Natural killer cell (primary cell): ENCODE data around the gene DAD1. TPM values are rescaled to one million over a fixed set of nuclear protein-coding genes. Genes with fewer than 3 reads are reported as not detected.

Source experiments
- ATAC-seq, 3 donors: fragments of 150-1000 bp in 2 of 3; fragments of 200-7000 bp in 1 of 3; cut with Tn5 transposase; 1 replicate in 1 of 3; 2 replicates in 2 of 3; pipeline ENCODE4 v1.10.0; 2021; ENCODE audit warnings: mild to moderate bottlenecking in 2 of 3, moderate library complexity in 2 of 3
- DNase-seq, 2 donors: peaks; one replicate each; pipeline versions ENCODE4 v3.0.0 to v3.0.0-alpha.2; 2013 to 2021; ENCODE audit warnings: mixed read lengths in 1 of 2
- H3K27ac ChIP-seq: one replicate; pipeline ENCODE4 v1.5.1; 2013; ENCODE audit warnings: mild to moderate bottlenecking, low read length
- H3K27me3 ChIP-seq: one replicate; pipeline ENCODE4 v1.6.1; 2013; ENCODE audit warnings: low read length; ENCODE audit not compliant: control insufficient read depth, insufficient read depth
- H3K36me3 ChIP-seq: one replicate; pipeline ENCODE4 v1.6.1; 2013; ENCODE audit warnings: low read length; ENCODE audit not compliant: control insufficient read depth, insufficient read depth
- H3K4me1 ChIP-seq: one replicate; pipeline ENCODE4 v1.6.1; 2013; ENCODE audit warnings: low read length; ENCODE audit not compliant: control insufficient read depth, insufficient read depth
- H3K4me3 ChIP-seq: one replicate; pipeline ENCODE4 v1.5.1; 2013; ENCODE audit warnings: low read length
- H3K9me3 ChIP-seq: one replicate; pipeline ENCODE4 v1.6.1; 2013; ENCODE audit warnings: low read length; ENCODE audit not compliant: control insufficient read depth, insufficient read depth
- H3K27ac Mint-ChIP-seq, 2 donors: one replicate each; pipeline ENCODE4 v1.8.0; 2022; ENCODE audit warnings: mild to moderate bottlenecking in 2 of 2, mixed read lengths in 2 of 2, moderate library complexity in 1 of 2
- H3K27me3 Mint-ChIP-seq, 2 donors: one replicate each; pipeline ENCODE4 v1.8.0; 2022; ENCODE audit warnings: low read depth in 2 of 2, mixed read lengths in 2 of 2
- H3K36me3 Mint-ChIP-seq: one replicate; pipeline ENCODE4 v1.8.0; 2022; ENCODE audit warnings: mixed read lengths
- H3K4me1 Mint-ChIP-seq, 2 donors: one replicate each; pipeline ENCODE4 v1.8.0; 2022; ENCODE audit warnings: mixed read lengths in 2 of 2
- H3K4me3 Mint-ChIP-seq: one replicate; pipeline ENCODE4 v1.8.0; 2022; ENCODE audit warnings: mild to moderate bottlenecking, moderate library complexity, mixed read lengths
- H3K9me3 Mint-ChIP-seq, 2 donors: one replicate each; pipeline ENCODE4 v1.8.0; 2022; ENCODE audit warnings: mixed read lengths in 2 of 2
- CTCF ChIP-seq: fragments of 200-600 bp; IDR thresholded peaks from one replicate; pipeline ENCODE4 v1.8.0; 2022; ENCODE audit warnings: antibody characterized with exemption
- WGBS: methylation state at CpG from one replicate; pipeline ENCODE4 v1.1.7; 2013; ENCODE audit warnings: missing lambda C conversion rate; ENCODE audit not compliant: insufficient coverage; 5-methylcytosine and 5-hydroxymethylcytosine counted together
- intact Hi-C: fragments of 100-400 bp; cut with micrococcal nuclease; formaldehyde crosslinking; loops from one replicate; pipeline ENCODE4 v1.14.2; 2022
- total RNA-seq, 4 donors: library from RNA; stranded (reverse); fragments of 120-200 nt in 1 of 4; gene quantifications; one replicate each; pipeline versions ENCODE4 v1.2.3 to v1.2.4, GENCODE V29; 2013 to 2022

Gene DAD1
- total RNA-seq, 3 donors from 2014 or later (not counting 1 experiment from before 2014, with no cell fraction given) = 79.5 to 97.9 (median 92.8) TPM

DNA sequence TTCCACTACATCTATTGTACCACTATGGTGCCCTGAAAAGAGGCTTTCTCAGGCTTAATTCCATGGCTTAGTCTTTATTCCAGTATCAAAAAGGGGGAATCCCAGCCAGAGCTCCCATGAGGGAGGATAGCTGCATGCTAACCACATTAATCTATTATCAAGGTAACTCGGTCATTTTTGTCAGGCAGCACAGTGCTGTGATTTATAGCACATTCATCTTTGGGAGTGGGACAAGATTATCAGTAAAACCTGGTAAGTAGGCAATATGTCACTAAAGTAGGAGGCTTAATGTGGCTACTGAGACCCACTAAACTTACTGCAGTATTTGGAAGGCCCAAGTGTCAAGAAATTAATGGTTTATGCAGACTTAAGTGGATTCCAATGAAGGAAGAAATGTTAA lies 58.9 kb downstream of the DAD1 start:
- Histone ChIP-seq H3K4me3 (no peak overlapping the region), H3K27me3 (no peaks in the 10 kb centered on the region), H3K9me3 (no peaks in the 10 kb centered on the region), H3K27ac (no peak overlapping the region), H3K4me1 (peaks cover 19% of the 10 kb centered on the region), H3K36me3 (peaks cover 6% of the 10 kb centered on the region)
- 67% methylated on average over 1 of the region's 1 CpG for WGBS
- intact Hi-C loops = no loop called here
- Mint-ChIP-seq H3K4me1 (peaks cover 48 to 52% of the 10 kb centered on the region in 2 donors), H3K27ac (peak overlapping the region in 1 of 2 donors; percentile 2), H3K9me3 (no peaks in the 10 kb centered on the region), H3K4me3 (no peak overlapping the region), H3K27me3 (no peaks in the 10 kb centered on the region), H3K36me3 (peaks cover 4% of the 10 kb centered on the region)
- no peak for TF ChIP-seq CTCF
- DNase-seq = peak in 1 of 2 donors; percentile 48
- no peak for ATAC-seq

DNA sequence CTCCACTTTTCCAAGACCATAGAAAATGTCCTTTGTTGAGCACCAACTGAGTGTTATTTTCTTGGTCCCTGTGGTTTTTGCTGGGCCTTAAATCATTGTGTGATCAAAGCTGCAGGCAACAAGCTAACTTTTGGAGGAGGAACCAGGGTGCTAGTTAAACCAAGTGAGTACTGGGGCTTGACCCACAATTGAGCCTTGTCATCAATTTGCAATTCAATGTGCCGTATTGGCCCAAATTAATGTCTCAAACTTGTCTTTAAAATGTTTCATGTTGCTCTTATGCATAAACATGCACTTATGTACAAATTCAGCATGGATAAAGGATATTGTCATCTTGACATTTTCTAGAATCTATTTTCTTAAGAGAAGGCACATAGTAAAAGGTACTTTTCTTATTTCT lies 62.3 kb downstream of the DAD1 start:
- H3K4me3 ChIP-seq = no peak overlapping the region
- no peaks in the 10 kb centered on the region for H3K27me3 ChIP-seq
- no peak for TF ChIP-seq CTCF
- intact Hi-C loops = no loop called here
- no peaks in the 10 kb centered on the region for H3K9me3 ChIP-seq
- H3K4me1 ChIP-seq = peaks cover 25% of the 10 kb centered on the region
- ATAC-seq = no peak
- H3K27ac Mint-ChIP-seq = peak overlapping the region in 1 of 2 donors; percentile 5
- H3K27me3 Mint-ChIP-seq = no peaks in the 10 kb centered on the region
- no peaks in the 10 kb centered on the region for H3K36me3 Mint-ChIP-seq
- DNase-seq = peak in 1 of 2 donors; percentile 33
- 79% methylated on average over 1 of the region's 1 CpG for WGBS
- no peaks in the 10 kb centered on the region for H3K36me3 ChIP-seq
- no peak overlapping the region for H3K27ac ChIP-seq
- no peaks in the 10 kb centered on the region for H3K9me3 Mint-ChIP-seq
- H3K4me3 Mint-ChIP-seq = no peak overlapping the region
- peaks cover 63 to 70% of the 10 kb centered on the region in 2 donors for H3K4me1 Mint-ChIP-seq

- H3K4me1 ChIP-seq = peaks cover 20% of the 10 kb centered on the region
- intact Hi-C loops = no loop called here
- no peaks in the 10 kb centered on the region for H3K9me3 ChIP-seq
- H3K36me3 Mint-ChIP-seq = no peaks in the 10 kb centered on the region
- no peaks in the 10 kb centered on the region for H3K27me3 ChIP-seq
- H3K36me3 ChIP-seq = no peaks in the 10 kb centered on the region
- no peak overlapping the region for H3K27ac ChIP-seq
- H3K9me3 Mint-ChIP-seq = no peaks in the 10 kb centered on the region
- ATAC-seq = no peak
- H3K27ac Mint-ChIP-seq = peak overlapping the region in 1 of 2 donors; percentile 5
- TF ChIP-seq CTCF = no peak
- WGBS = 84% methylated on average over 5 of the region's 5 CpGs
- H3K27me3 Mint-ChIP-seq = no peaks in the 10 kb centered on the region
- peaks cover 63 to 70% of the 10 kb centered on the region in 2 donors for H3K4me1 Mint-ChIP-seq
- H3K4me3 Mint-ChIP-seq = no peak overlapping the region
- H3K4me3 ChIP-seq = no peak overlapping the region
- no peak for DNase-seq
These were observed 62.8 kb downstream of the DAD1 start for GRCh38 chr14:22526218-22526617.

- H3K4me1 ChIP-seq = peaks cover 28% of the 10 kb centered on the region
- no peaks in the 10 kb centered on the region for H3K36me3 Mint-ChIP-seq
- peak overlapping the region; percentile 85 for H3K27ac ChIP-seq
- no peak for TF ChIP-seq CTCF
- peak overlapping the region; percentile 93 to 94 for H3K27ac Mint-ChIP-seq
- DNase-seq (no peak), ATAC-seq (peak in 1 of 3 donors; percentile 8)
- H3K9me3 ChIP-seq = no peaks in the 10 kb centered on the region
- H3K27me3 ChIP-seq = no peaks in the 10 kb centered on the region
- no peaks in the 10 kb centered on the region for H3K9me3 Mint-ChIP-seq
- H3K27me3 Mint-ChIP-seq = no peaks in the 10 kb centered on the region
- intact Hi-C loops = loop anchor here (5.0 kb wide), 1 partner anchor 37 kb away; no protein-coding TSS in a partner anchor
- no peak overlapping the region for H3K4me3 ChIP-seq
- H3K36me3 ChIP-seq = no peaks in the 10 kb centered on the region
- peaks cover 68 to 76% of the 10 kb centered on the region in 2 donors for H3K4me1 Mint-ChIP-seq
- peak overlapping the region; percentile 76 for H3K4me3 Mint-ChIP-seq
These were observed 64.3 kb downstream of the DAD1 start for GRCh38 chr14:22524784-22525161.
